ENCODE results near the gene FGL2.
"Not testable (repeated sequence)": the region's sequence is repeated elsewhere in the genome, so short reads cannot be mapped to it uniquely, and the experiment has no call there.

The FGL2 gene

DNA sequence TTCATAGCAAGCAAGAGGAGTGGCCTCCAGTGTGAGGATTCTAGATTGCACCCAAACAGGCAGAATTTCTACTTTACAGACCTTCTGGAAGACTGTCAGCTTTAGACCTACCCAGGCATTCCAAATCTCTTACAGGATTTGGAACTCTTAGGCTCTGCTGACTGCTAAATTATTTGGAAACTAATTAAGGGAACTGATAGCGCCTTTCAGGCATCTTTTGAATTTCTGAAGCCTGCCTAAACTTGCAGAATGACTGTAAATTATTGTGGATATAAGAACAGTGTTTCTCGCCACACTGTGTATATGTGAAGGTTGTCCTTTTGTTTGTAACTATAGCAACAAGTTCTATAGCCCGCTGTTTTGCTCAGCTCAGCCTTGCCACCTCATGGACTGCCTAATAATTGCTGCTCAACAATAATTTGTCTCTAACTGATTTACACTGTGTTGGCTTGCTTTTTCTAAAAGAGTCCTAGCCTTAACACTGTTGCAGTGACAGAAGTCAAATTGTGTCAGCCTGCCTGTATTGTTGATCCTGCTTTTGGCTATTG lies 44.6 kb downstream of the FGL2 start:
- DNase-seq = not testable (repeated sequence)

DNA sequence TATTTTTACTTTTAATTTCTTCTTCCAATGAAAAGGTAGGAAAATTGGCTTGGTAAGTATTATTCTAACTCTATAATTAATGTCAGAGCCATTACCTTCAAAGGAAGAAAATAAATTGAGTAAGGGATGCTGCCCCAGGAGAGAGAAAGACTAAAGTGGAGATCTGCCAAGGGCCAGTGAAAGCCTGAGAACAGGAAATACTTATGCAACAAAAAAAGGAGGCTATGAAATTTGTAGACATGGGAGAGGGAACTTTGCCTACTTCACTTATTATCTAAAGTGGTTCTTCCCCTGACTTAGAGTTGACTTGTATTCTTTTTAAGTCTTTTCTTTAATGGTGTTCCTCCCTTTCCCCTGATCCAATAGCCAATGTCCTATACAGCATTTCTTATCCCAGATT lies 47.4 kb downstream of the FGL2 start:
- DNase-seq = not testable (repeated sequence)
